WTC11 (cell line): ENCODE results near the gene YEATS2. TPM values are rescaled to one million over a fixed set of nuclear protein-coding genes. Genes with fewer than 3 reads are reported as not detected.

Source experiments
- ATAC-seq: fragments of 200-7000 bp; cut with Tn5 transposase; 2 replicates; pipeline ENCODE4 v1.10.0; 2021; ENCODE audit warnings: mild to moderate bottlenecking, moderate library complexity
- CTCF ChIA-PET: fragments of 300-600 bp; sonication (Branson Sonifier 250); formaldehyde crosslinking; loops from one replicate; lab custom pipeline; 2021; ENCODE audit warnings: antibody characterized with exemption; lab: Charles Lee
- POLR2A ChIA-PET: fragments of 350-600 bp; sonication (Branson Sonifier 250); formaldehyde crosslinking; loops from one replicate; lab custom pipeline; 2021; ENCODE audit warnings: antibody characterized with exemption; lab: Charles Lee
- DNase-seq: peaks from one replicate; pipeline ENCODE4 v3.0.0; 2021; ENCODE audit warnings: low spot score
- H3K27ac Mint-ChIP-seq: 2 replicates; pipeline ENCODE4 v1.8.0; 2021; ENCODE audit warnings: mixed read lengths
- H3K27me3 Mint-ChIP-seq: 2 replicates; pipeline ENCODE4 v1.8.0; 2021; ENCODE audit warnings: low read depth, mild to moderate bottlenecking, moderate library complexity, mixed read lengths
- H3K36me3 Mint-ChIP-seq: 2 replicates; pipeline ENCODE4 v1.8.0; 2021; ENCODE audit warnings: mixed read lengths
- H3K4me1 Mint-ChIP-seq: 2 replicates; pipeline ENCODE4 v1.8.0; 2022; ENCODE audit warnings: mixed read lengths
- H3K4me3 Mint-ChIP-seq: 2 replicates; pipeline ENCODE4 v1.8.0; 2021; ENCODE audit warnings: mild to moderate bottlenecking, moderate library complexity, mixed read lengths
- H3K9me3 Mint-ChIP-seq: 2 replicates; pipeline ENCODE4 v1.8.0; 2021; ENCODE audit warnings: mixed read lengths
- ATF1 ChIP-seq: sonication (generic); formaldehyde crosslinking; IDR thresholded peaks from 2 replicates; pipeline ENCODE4 v1.8.1; 2023; ENCODE audit warnings: mild to moderate bottlenecking, moderate library complexity, missing genetic modification reagents
- CREB1 ChIP-seq: sonication (generic); formaldehyde crosslinking; IDR thresholded peaks from 2 replicates; pipeline ENCODE4 v1.8.0; 2023; ENCODE audit warnings: mild to moderate bottlenecking, missing genetic modification reagents
- E2F4 ChIP-seq: sonication (generic); formaldehyde crosslinking; IDR thresholded peaks from 2 replicates; pipeline ENCODE4 v1.8.1; 2022; ENCODE audit warnings: low read depth, mild to moderate bottlenecking, moderate library complexity, missing genetic modification reagents, borderline replicate concordance
- ERG ChIP-seq: fragments of 250-450 bp; sonication (Bioruptor Pico); IDR thresholded peaks from 2 replicates; pipeline ENCODE4 v1.8.0; 2021; ENCODE audit warnings: mild to moderate bottlenecking
- FOXP1 ChIP-seq: sonication (generic); formaldehyde crosslinking; IDR thresholded peaks from 2 replicates; pipeline ENCODE4 v1.8.0; 2022; ENCODE audit warnings: missing genetic modification reagents, mild to moderate bottlenecking, moderate library complexity, borderline replicate concordance
- NR2C2 ChIP-seq: sonication (generic); formaldehyde crosslinking; IDR thresholded peaks from 2 replicates; pipeline ENCODE4 v1.8.0; 2022; ENCODE audit warnings: mild to moderate bottlenecking, missing genetic modification reagents
- USF2 ChIP-seq: sonication (generic); formaldehyde crosslinking; IDR thresholded peaks from 2 replicates; pipeline ENCODE4 v1.8.1; 2023; ENCODE audit warnings: mild to moderate bottlenecking, missing genetic modification reagents, moderate library complexity
- ZBTB43 ChIP-seq: sonication (generic); formaldehyde crosslinking; IDR thresholded peaks from 2 replicates; pipeline ENCODE4 v1.8.1; 2023; ENCODE audit warnings: mild to moderate bottlenecking, missing genetic modification reagents
- ZNF416 ChIP-seq: fragments of 250-450 bp; sonication (Bioruptor Pico); IDR thresholded peaks from 2 replicates; pipeline ENCODE4 v1.9.0; 2021; ENCODE audit warnings: mild to moderate bottlenecking, inconsistent platforms
- total RNA-seq: library from RNA; stranded (reverse); gene quantifications from 3 replicates; pipeline ENCODE4 v1.2.3, GENCODE V29; 2021
- TF ChIP-seq, protein P1 (sequence below): sonication (generic); formaldehyde crosslinking; IDR thresholded peaks from 2 replicates; pipeline ENCODE4 v1.8.1; 2022; ENCODE audit warnings: missing genetic modification reagents, borderline replicate concordance
- TF ChIP-seq, protein P2 (sequence below): sonication (generic); formaldehyde crosslinking; IDR thresholded peaks from 2 replicates; pipeline ENCODE4 v1.8.0; 2022; ENCODE audit warnings: mild to moderate bottlenecking, missing genetic modification reagents
- TF ChIP-seq, protein P3 (sequence below): fragments of 250-450 bp; sonication (Bioruptor Pico); IDR thresholded peaks from 2 replicates; pipeline ENCODE4 v2.1.2; 2022; ENCODE audit warnings: mild to moderate bottlenecking, moderate library complexity

Gene YEATS2
- total RNA-seq, 1 experiment from 2014 or later: 42.5 TPM

GRCh38 chr3:183653209-183654064 is 44.2 kb upstream of the YEATS2 start:
- DNase-seq (no peak), ATAC-seq (no peak)
- peaks cover 7% of the 10 kb centered on the region; the same call in 1 of the 2 replicates for H3K27me3 Mint-ChIP-seq
- no peak overlapping the region for H3K4me3 Mint-ChIP-seq
- no peak overlapping the region for H3K27ac Mint-ChIP-seq
- no peaks in the 10 kb centered on the region for H3K4me1 Mint-ChIP-seq
- ChIA-PET POLR2A (no interaction called here), CTCF (interaction anchor here (1.1 kb wide), 1 partner anchor 174 kb away, joined by 6 read pairs; no protein-coding TSS in a partner anchor)
- H3K9me3 Mint-ChIP-seq: peaks cover 65% of the 10 kb centered on the region
- TF ChIP-seq E2F4 (no peak), ZNF416 (CRISPR knock-in tag) (no peak)
- H3K36me3 Mint-ChIP-seq: peaks cover 75% of the 10 kb centered on the region

DNA sequence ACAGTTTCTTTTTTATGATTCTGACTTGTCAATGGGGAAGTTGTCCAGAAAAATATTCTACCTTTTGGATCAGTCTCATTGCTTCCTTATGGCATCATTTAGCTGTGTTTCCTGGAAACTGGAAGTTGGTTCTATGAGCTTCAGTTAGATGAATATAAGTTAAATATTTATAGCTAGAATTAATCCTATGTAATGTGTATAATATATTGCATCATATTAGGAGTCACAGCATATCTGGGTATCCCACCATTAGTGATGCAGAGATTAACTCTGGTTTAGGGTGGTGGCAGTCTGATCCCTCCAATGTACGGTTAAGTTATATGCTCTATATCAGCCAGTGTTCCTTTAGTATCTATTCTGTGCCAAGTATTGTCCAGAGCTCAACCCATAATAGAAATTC is 42.9 kb upstream of the YEATS2 start:
- Mint-ChIP-seq H3K27me3 (peaks cover 7% of the 10 kb centered on the region; the same call in 1 of the 2 replicates), H3K4me1 (peaks cover 3% of the 10 kb centered on the region), H3K27ac (no peak overlapping the region), H3K4me3 (no peak overlapping the region), H3K36me3 (peaks cover 80% of the 10 kb centered on the region), H3K9me3 (peaks cover 61% of the 10 kb centered on the region)
- CTCF ChIA-PET: no interaction called here
- DNase-seq: no peak
- POLR2A ChIA-PET: no interaction called here
- TF ChIP-seq FOXP1 (CRISPR knock-in tag) (no peak), CREB1 (CRISPR knock-in tag) (no peak), ERG (CRISPR knock-in tag) (no peak), USF2 (CRISPR knock-in tag) (no peak), NR2C2 (CRISPR knock-in tag) (no peak)
- TF ChIP-seq, protein P1, sequence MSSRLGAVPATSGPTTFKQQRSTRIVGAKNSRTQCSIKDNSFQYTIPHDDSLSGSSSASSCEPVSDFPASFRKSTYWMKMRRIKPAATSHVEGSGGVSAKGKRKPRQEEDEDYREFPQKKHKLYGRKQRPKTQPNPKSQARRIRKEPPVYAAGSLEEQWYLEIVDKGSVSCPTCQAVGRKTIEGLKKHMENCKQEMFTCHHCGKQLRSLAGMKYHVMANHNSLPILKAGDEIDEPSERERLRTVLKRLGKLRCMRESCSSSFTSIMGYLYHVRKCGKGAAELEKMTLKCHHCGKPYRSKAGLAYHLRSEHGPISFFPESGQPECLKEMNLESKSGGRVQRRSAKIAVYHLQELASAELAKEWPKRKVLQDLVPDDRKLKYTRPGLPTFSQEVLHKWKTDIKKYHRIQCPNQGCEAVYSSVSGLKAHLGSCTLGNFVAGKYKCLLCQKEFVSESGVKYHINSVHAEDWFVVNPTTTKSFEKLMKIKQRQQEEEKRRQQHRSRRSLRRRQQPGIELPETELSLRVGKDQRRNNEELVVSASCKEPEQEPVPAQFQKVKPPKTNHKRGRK (CRISPR knock-in tag): no peak
- TF ChIP-seq, protein P2, sequence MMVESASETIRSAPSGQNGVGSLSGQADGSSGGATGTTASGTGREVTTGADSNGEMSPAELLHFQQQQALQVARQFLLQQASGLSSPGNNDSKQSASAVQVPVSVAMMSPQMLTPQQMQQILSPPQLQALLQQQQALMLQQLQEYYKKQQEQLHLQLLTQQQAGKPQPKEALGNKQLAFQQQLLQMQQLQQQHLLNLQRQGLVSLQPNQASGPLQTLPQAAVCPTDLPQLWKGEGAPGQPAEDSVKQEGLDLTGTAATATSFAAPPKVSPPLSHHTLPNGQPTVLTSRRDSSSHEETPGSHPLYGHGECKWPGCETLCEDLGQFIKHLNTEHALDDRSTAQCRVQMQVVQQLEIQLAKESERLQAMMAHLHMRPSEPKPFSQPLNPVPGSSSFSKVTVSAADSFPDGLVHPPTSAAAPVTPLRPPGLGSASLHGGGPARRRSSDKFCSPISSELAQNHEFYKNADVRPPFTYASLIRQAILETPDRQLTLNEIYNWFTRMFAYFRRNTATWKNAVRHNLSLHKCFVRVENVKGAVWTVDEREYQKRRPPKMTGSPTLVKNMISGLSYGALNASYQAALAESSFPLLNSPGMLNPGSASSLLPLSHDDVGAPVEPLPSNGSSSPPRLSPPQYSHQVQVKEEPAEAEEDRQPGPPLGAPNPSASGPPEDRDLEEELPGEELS (CRISPR knock-in tag): no peak
- no peak for ATAC-seq

GRCh38 chr3:183662099-183662498 is 35.5 kb upstream of the YEATS2 start:
- Mint-ChIP-seq H3K27me3 (no peaks in the 10 kb centered on the region), H3K36me3 (peaks cover 51% of the 10 kb centered on the region), H3K9me3 (peaks cover 13% of the 10 kb centered on the region), H3K27ac (no peak overlapping the region), H3K4me3 (no peak overlapping the region), H3K4me1 (peaks cover 4% of the 10 kb centered on the region)
- ATAC-seq: no peak
- DNase-seq: no peak
- ChIA-PET CTCF (interaction anchor here (2.0 kb wide), 1 partner anchor 183 kb away, joined by 6 read pairs; no protein-coding TSS in a partner anchor), POLR2A (interaction anchor here (0.5 to 1.0 kb wide), 2 partner anchors 27 to 327 kb away, joined by 3 to 4 read pairs; partner anchors contain the start of gene KLHL24)
- TF ChIP-seq ZBTB43 (CRISPR knock-in tag) (no peak), ATF1 (CRISPR knock-in tag) (no peak)
- TF ChIP-seq, protein P3, sequence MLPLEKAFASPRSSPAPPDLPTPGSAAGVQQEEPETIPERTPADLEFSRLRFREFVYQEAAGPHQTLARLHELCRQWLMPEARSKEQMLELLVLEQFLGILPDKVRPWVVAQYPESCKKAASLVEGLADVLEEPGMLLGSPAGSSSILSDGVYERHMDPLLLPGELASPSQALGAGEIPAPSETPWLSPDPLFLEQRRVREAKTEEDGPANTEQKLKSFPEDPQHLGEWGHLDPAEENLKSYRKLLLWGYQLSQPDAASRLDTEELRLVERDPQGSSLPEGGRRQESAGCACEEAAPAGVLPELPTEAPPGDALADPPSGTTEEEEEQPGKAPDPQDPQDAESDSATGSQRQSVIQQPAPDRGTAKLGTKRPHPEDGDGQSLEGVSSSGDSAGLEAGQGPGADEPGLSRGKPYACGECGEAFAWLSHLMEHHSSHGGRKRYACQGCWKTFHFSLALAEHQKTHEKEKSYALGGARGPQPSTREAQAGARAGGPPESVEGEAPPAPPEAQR (CRISPR knock-in tag): no peak
